ENCODE measurements around the gene BCR. TPM values are rescaled to one million over a fixed set of nuclear protein-coding genes. Genes with fewer than 3 reads are reported as not detected.

The BCR gene
- total and polyA plus RNA-seq, 2 of the 4 experiments (the other 2 are of a cell fraction): 28.9 to 44.6 TPM

DNA sequence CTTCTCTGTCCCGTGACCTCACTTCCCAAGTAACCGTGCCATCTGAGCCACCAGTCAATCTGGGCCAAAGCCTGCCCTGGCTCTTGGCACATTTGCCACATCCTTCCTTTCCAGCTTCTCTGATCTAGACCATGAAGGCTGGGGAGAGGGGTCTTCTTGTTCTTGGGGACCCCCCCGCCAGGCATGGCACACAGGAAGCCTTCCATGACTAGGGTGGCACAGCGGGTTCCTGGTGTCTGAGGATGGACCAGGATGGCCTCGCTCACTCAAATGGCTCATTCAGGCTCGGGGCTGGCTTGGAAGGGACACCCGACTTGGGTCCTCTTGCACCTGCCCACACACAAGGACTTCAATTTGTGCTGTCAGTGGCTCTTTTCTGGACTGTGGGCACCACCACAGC, 121.3 kb downstream of the BCR start:
- Histone ChIP-seq H3K4me1 (ENCODE audit: control insufficient read depth, insufficient read depth, low read length) (peaks cover 12% of the 10 kb centered on the region), H3K27ac (ENCODE audit: insufficient read depth, low read length) (no peak overlapping the region), H3K9me1 (ENCODE audit: insufficient read depth, low read length) (peaks cover 11% of the 10 kb centered on the region; the same call in 1 of the 2 replicates), H4K5ac (ENCODE audit: low read depth, low read length) (no peak overlapping the region), H3K14ac (replicated peaks; ENCODE audit: low read depth, low read length) (no peak overlapping the region), H2BK120ac (ENCODE audit: low read depth, low read length) (no peak overlapping the region), H3K27me3 (ENCODE audit: control insufficient read depth, insufficient read depth, low read length) (no peaks in the 10 kb centered on the region), H3K4ac (ENCODE audit: low read depth, low read length) (no peak overlapping the region), H2BK20ac (ENCODE audit: low read depth, low read length) (no peak overlapping the region), H4K91ac (ENCODE audit: insufficient read depth, low read depth, low read length) (no peak overlapping the region), H2BK5ac (ENCODE audit: low read depth, low read length, poor library complexity, severe bottlenecking) (no peak overlapping the region), H2AK9ac (replicated peaks; ENCODE audit: low read depth, low read length, poor library complexity) (no peak overlapping the region), H3K4me2 (ENCODE audit: low read depth, low read length) (no peak overlapping the region), H2AFZ (replicated peaks; ENCODE audit: low read length, poor library complexity) (no peak overlapping the region), H3K36me3 (ENCODE audit: control insufficient read depth, insufficient read depth, low read length) (peaks cover 30% of the 10 kb centered on the region), H3K56ac (ENCODE audit: extremely low read depth, insufficient read depth, low read length) (no peak overlapping the region), H3K18ac (ENCODE audit: low read depth, low read length) (no peak overlapping the region), H3K23ac (ENCODE audit: low read depth, low read length) (no peak overlapping the region), H3K79me1 (ENCODE audit: low read depth in 1 of 2, low read length in 2 of 2) (no peaks in the 10 kb centered on the region), H2AK5ac (ENCODE audit: low read depth, low read length) (no peak overlapping the region), H2BK15ac (ENCODE audit: low read depth, low read length) (no peak overlapping the region), H4K20me1 (ENCODE audit: insufficient read depth, low read length) (peaks cover 5% of the 10 kb centered on the region), H3K4me3 (ENCODE audit: insufficient read depth, low read depth, low read length) (no peak overlapping the region), H3K9ac (ENCODE audit: low read depth, low read length) (no peak overlapping the region), H4K8ac (ENCODE audit: low read depth in 2 of 2, low read length in 2 of 2) (no peak overlapping the region), H3K9me3 (ENCODE audit: control insufficient read depth, insufficient read depth, low read length) (no peaks in the 10 kb centered on the region)
- 100% methylated on average over 3 of the region's 7 CpGs; no CpG with 5 or more reads in 1 of the 2 experiments for WGBS, 2 experiments (ENCODE audit: extremely low coverage in 2 of 2, insufficient read length in 1 of 2)
- no peak for ATAC-seq (ENCODE audit: low read depth)
- TF ChIP-seq RAD21 (IDR thresholded peaks at IDR 0.05; ENCODE audit: low read length) (no peak), FOS (IDR thresholded peaks at IDR 0.05; ENCODE audit: low read depth, low read length) (no peak), POLR2A (IDR thresholded peaks at IDR 0.05; ENCODE audit: low read depth, low read length) (no peak), BHLHE40 (IDR thresholded peaks at IDR 0.05; ENCODE audit: low read depth, low read length) (no peak), SMC3 (IDR thresholded peaks at IDR 0.05; ENCODE audit: low read depth, low read length) (no peak), MAFK (IDR thresholded peaks at IDR 0.05; ENCODE audit: low read depth, low read length) (no peak), RFX5 (IDR thresholded peaks at IDR 0.05; ENCODE audit: low read depth, low read length) (no peak), MXI1 (IDR thresholded peaks at IDR 0.05; ENCODE audit: borderline replicate concordance, low read depth, low read length) (no peak), RCOR1 (IDR thresholded peaks at IDR 0.05; ENCODE audit: insufficient replicate concordance, low read length) (no peak)
- TF ChIP-seq, protein P1, sequence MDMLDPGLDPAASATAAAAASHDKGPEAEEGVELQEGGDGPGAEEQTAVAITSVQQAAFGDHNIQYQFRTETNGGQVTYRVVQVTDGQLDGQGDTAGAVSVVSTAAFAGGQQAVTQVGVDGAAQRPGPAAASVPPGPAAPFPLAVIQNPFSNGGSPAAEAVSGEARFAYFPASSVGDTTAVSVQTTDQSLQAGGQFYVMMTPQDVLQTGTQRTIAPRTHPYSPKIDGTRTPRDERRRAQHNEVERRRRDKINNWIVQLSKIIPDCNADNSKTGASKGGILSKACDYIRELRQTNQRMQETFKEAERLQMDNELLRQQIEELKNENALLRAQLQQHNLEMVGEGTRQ (IDR thresholded peaks at IDR 0.05; ENCODE audit: low read depth, low read length): no peak
- TF ChIP-seq, protein P2, sequence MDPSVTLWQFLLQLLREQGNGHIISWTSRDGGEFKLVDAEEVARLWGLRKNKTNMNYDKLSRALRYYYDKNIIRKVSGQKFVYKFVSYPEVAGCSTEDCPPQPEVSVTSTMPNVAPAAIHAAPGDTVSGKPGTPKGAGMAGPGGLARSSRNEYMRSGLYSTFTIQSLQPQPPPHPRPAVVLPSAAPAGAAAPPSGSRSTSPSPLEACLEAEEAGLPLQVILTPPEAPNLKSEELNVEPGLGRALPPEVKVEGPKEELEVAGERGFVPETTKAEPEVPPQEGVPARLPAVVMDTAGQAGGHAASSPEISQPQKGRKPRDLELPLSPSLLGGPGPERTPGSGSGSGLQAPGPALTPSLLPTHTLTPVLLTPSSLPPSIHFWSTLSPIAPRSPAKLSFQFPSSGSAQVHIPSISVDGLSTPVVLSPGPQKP (IDR thresholded peaks at IDR 0.05; ENCODE audit: borderline replicate concordance, low read depth, low read length): no peak
- TF ChIP-seq, protein P3, sequence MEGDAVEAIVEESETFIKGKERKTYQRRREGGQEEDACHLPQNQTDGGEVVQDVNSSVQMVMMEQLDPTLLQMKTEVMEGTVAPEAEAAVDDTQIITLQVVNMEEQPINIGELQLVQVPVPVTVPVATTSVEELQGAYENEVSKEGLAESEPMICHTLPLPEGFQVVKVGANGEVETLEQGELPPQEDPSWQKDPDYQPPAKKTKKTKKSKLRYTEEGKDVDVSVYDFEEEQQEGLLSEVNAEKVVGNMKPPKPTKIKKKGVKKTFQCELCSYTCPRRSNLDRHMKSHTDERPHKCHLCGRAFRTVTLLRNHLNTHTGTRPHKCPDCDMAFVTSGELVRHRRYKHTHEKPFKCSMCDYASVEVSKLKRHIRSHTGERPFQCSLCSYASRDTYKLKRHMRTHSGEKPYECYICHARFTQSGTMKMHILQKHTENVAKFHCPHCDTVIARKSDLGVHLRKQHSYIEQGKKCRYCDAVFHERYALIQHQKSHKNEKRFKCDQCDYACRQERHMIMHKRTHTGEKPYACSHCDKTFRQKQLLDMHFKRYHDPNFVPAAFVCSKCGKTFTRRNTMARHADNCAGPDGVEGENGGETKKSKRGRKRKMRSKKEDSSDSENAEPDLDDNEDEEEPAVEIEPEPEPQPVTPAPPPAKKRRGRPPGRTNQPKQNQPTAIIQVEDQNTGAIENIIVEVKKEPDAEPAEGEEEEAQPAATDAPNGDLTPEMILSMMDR (conservative IDR thresholded peaks at IDR 0.05; ENCODE audit: low read depth, low read length): no peak
- no TSS peak for BruUV-seq (replicated peaks)
- no peak for DNase-seq
- in situ Hi-C loops (cut with MboI; ENCODE audit: low sequenced_read_pairs): no loop called here
- POLR2A ChIA-PET (ENCODE audit: unreplicated experiment): no interaction called here
- dilution Hi-C loops (cut with HindIII; ENCODE audit: low sequenced_read_pairs, unreplicated experiment): no loop called here
- intact Hi-C loops (cut with micrococcal nuclease): no loop called here
- CTCF ChIA-PET: no interaction called here

All from IMR-90 (cell line).